ENCODE data around the gene TLE3.

GRCh38 chr15:70112074-70112395 is 14.3 kb upstream of the TLE3 start:
- TF ChIP-seq EZH2 (IDR thresholded peaks at IDR 0.05): no peak
- TF ChIP-seq POLR2AphosphoS5 (IDR thresholded peaks at IDR 0.05; ENCODE audit: borderline replicate concordance, low read depth, low read length): no peak

Measured in SK-N-MC (cell line).